CD4-positive, alpha-beta T cell treated with Interleukin-1 beta for 1 hour (primary cell): ENCODE data around the gene TENT5C.

Experiments
- DNase-seq, 2 donors: peaks; one replicate each; pipeline ENCODE4 v3.0.0-alpha.2; 2020 to 2022

Gene TENT5C

GRCh38 chr1:117573386-117574023 is 32.3 kb upstream of the TENT5C start:
- DNase-seq: no peak

DNA sequence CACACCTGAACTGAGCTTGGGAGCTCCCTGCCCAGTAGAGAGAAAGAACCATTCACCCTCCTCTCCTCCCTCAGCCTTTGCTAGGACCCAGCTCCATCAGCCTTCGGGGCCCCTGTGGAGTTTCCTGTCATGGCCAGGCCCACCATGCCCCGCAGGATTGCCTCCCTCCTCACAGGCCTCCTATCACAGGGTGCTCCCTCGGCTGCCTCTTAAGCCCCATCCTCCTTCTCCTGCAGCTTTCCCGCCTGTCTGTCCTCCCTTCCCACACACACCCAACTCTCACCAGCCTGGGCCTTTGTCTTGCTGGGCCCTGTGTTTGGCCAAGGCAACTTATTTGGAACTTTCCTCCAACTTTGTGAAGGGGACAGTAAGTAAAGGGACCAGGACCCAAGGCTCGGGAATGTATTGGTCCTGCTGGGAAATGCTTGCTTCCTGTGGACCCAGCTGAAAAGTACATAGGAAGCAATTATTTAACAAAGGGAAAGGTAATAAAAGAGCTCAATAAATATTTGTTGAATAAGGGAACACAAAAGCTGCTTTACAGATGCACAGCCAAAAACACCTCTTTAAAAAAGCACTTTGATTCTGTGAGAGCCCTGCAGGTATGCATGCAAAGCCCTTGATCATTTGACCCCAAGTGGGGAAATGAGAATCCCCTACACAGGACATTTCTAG is 31.6 kb upstream of the TENT5C start:
- DNase-seq: no peak

- DNase-seq: no peak
Observed at GRCh38 chr1:117575586-117576225, 30.1 kb upstream of the TENT5C start.

- DNase-seq: no peak
Observed at GRCh38 chr1:117576236-117576635, 29.6 kb upstream of the TENT5C start.

DNA sequence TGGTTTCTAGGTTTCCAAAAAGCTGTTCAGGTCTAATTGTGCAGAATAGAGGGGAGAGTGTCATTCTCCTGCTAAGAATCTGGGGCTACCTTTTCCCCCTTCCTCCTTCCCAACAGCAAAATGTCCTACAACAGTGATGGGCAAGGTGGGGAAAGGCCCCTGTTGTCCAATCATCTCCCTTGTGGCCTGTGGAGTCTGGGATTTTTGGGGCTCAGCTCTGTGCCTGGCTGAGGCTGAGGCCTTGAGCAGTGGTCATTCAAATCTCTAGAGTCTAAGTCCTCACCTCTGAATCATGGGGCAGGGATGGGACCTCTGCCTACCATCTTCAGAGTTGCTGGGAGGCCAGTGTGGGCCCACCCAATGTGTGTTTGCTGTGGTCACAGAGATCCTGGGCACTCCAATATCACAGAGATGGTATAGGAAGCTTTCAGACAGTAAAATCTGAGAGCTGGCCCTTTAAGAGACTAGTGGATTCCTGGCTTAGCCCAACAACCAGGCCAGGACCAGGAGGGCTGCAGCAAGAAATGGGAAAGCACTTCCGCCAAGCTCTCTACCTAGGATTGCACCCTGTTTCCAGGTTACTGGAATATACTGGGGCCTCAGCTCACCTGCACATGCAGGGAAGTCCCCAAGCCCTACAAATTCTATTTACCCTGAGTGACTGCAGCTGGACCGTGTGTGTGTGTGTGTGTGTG is 28.5 kb upstream of the TENT5C start:
- no peak for DNase-seq

GRCh38 chr1:117578466-117578865 is 27.4 kb upstream of the TENT5C start:
- DNase-seq: no peak

- no peak for DNase-seq
Observed at GRCh38 chr1:117579221-117579906, 26.5 kb upstream of the TENT5C start.

DNA sequence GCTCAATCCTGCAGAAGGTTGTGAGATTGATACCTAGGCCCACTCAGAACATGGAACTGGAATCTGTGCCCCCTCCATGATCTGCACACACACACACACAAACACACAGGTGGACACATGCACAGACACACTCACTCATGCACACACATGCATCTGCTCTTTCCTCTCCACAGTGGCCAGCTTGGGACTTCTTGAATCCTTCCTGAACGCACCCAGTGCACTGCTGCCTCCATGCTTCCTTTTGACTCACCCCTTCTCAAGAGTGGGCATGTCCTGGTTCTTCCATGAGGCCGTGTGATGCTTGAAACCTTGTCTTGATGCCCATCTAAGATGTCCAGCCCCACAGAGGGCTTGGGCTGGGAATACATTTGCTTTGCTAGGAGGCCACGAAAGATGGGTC is 25.4 kb upstream of the TENT5C start:
- DNase-seq: no peak

DNA sequence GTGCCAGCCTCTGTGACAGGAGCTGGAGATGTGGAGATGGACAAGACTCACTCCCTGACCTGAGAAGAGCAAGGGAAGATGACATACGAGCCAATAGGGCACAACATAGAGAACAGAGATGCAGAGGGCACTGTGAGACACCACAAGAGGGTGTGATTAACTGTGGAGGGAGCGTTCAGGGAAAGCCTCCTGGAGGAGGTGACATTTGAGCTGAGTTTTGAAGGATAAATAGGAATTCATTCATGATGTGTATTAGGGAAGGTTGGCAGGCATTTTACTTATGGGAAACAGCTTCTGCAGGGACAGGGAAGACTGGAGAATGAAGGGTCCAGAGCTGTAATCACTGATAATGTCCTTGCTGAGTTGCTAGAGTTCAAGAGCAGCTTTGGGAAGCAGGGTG is 25.0 kb upstream of the TENT5C start:
- no peak for DNase-seq

DNA sequence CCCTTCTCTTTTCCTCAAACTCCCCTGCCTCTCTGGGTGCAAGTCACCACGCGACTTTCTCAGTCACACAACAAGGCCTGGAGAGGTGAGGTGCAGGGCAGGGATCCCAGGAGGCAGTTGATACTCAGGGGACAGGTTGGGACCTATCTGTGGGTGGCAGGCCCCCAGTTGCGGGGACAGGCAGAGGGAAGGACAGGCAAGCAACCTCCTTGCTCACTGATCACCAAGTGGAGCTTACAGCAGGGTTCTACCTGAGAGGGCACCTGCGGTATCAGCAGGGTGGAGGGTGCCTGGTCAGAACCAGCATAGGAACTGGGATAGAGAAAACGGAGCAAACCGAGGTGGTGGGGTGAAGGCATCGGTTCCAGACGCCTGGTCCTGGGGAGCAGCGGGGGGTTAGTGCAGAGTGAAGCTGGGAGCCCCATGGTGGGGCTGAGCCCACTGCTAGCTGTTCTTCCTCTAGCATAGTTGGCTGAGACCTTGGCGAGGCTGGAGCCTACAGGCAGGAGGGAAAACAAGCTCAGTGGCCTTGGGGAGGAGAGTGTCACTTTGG is 24.4 kb upstream of the TENT5C start:
- DNase-seq: no peak

GRCh38 chr1:117582451-117582850 is 23.4 kb upstream of the TENT5C start:
- DNase-seq: no peak

DNA sequence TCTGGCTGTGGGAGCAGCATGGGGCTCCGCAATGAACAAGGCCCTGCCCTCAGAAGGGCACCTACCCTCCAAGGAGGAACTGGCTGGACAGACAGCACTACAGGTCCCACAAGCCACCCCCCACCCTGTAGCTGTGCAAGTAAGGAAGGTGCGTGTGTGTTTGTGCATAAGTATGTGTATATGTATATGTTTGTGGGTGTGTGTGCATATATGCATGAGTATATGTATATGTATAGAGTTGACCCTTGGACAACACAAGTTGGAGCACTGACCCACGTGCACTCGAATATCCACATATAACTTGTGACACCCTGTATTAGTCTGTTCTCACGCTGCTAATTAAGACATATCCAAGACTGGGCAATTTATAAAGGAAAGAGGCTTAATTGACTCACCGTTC is 22.6 kb upstream of the TENT5C start:
- DNase-seq: no peak

- no peak for DNase-seq
Observed at GRCh38 chr1:117584181-117584580, 21.7 kb upstream of the TENT5C start.

DNA sequence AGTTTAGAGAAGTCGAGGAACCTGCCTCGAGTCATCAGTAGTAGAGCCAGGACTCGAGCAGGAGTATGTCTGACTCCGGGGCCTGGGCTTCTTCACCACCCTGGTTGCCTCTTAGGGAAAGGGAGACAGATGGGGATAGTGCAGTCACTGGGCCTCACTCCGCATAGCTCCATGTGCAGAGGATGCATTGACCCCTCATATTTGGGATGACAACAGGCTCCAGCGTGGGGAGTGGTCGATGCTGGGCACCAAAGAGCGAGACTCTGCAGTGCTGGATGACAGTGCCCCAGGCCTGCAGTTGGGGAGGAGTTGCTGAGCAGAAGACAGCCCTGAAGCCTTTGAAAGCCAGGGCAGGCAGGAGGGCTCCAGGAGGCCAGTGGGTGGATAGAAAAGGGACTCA is 20.8 kb upstream of the TENT5C start:
- no peak for DNase-seq

GRCh38 chr1:117586337-117586736 is 19.5 kb upstream of the TENT5C start:
- no peak for DNase-seq

DNA sequence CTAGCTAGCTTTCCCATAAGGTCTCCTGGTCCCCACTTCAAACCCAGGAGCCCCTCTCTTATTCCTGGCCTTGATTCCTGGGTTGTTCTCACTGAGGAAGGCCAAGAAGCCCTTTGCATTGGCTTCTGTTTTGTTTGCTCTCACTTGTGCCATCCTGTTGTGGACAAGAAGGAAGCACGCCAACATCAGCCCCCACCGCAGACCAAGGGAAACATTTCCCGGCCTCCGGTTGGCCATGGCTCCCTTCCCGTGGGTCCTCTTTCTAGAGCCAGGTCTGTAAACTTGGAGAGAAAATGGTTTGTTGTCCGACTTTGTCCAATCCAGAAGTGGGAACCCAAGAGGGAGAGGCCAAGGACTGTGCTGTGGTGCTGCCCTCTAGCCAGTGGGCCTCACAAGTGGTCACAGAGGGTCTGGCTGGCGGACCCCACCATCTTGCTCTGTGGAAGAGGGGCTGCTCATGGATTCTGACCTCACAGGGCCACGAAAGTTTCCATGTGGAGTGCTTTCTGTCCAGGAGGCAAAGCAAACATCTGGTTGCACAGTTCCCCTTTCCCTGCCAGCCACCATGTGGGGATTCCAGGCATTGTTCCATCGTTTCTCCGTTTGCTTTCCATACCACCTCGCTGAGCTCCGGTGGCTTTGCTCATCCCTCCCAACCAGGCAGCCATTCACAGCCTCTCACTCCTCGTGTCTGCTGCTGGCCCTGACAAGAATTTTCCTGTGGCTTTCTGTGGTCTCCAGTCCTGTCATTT is 18.9 kb upstream of the TENT5C start:
- DNase-seq: no peak

GRCh38 chr1:117587499-117588356 is 18.1 kb upstream of the TENT5C start:
- DNase-seq: no peak

GRCh38 chr1:117589544-117589943 is 16.3 kb upstream of the TENT5C start:
- DNase-seq: no peak

DNA sequence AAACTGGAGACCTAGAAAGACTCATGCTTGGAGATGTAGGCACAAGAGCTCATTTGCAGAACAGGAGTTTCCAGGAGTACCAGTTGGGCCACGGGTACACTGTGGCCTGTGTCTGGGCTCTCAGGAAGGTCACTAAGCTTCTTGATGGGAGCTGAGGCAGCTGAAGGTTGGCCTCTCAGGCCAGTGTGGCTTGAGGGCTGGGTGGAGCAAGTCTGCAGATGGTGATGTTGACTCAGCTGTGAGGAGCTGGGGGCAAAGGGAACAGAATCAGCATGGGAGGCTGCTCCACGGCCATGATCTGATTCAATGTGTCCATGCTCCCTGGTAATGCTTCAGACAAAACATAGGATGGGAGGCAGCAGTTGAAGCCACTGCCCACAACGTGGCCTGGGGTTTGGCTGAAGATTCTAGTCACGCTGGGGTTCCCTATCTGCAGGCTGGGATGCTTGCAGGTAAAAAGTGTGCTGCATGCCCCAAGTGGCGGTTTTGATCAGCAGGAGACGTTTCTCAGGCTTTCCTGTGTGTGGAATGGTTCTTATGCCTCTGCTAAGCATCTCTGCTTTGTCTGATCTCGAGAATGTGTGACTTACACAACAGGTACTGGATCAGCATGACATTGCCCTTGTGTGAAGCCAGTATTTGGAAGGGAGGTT is 15.4 kb upstream of the TENT5C start:
- no peak for DNase-seq

- DNase-seq: no peak
Observed at GRCh38 chr1:117591252-117591651, 14.6 kb upstream of the TENT5C start.

GRCh38 chr1:117592155-117592554 is 13.7 kb upstream of the TENT5C start:
- no peak for DNase-seq
